GM12865 (cell line): ENCODE results near the gene BCO2.

Experiments used
- DNase-seq: peaks from one replicate; pipeline ENCODE4 v3.0.0; 2010; ENCODE audit warnings: low read depth
- H3K4me3 ChIP-seq: 2 replicates; pipeline ENCODE4 v1.5.1; 2011; ENCODE audit warnings: mild to moderate bottlenecking, low read depth, low read length, control low read depth
- CTCF ChIP-seq: IDR thresholded peaks from 2 replicates; pipeline ENCODE4 v1.5.1; 2011; ENCODE audit warnings: low read length, control low read depth, low read depth, inconsistent platforms; ENCODE audit not compliant: insufficient read depth; ENCODE audit errors: missing control alignments

BCO2 gene

GRCh38 chr11:112200252-112200651, 24.9 kb downstream of the BCO2 start:
- no peak for TF ChIP-seq CTCF
- DNase-seq: no peak
- H3K4me3 ChIP-seq: no peak overlapping the region

GRCh38 chr11:112206071-112206470, 30.8 kb downstream of the BCO2 start:
- no peak for DNase-seq
- H3K4me3 ChIP-seq: no peak overlapping the region
- no peak for TF ChIP-seq CTCF

DNA sequence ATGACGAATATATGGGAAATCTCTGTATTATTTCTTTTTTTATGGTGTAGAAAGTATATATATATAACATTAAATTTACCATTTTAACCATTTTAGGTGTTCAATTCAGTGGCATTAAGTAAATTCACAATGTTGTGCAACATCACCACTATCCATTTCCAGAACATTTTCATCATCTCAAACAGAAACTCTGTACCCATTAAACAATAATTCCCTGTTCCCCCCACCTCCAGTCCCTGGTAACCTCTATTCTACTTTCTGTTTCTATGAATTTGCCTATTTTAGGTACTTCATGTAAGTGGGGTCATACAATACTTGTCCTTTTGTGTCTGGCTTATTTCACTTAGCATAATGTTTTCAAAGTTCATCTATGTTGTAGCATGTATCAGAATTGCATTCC, 35.6 kb downstream of the BCO2 start:
- H3K4me3 ChIP-seq: no peak overlapping the region
- DNase-seq: no peak
- no peak for TF ChIP-seq CTCF

- DNase-seq: peak; percentile 20
- H3K4me3 ChIP-seq: no peak overlapping the region
- TF ChIP-seq CTCF: no peak
Measured at GRCh38 chr11:112211536-112211935, 36.2 kb downstream of the BCO2 start.

- TF ChIP-seq CTCF: no peak
- no peak overlapping the region for H3K4me3 ChIP-seq
- DNase-seq: no peak
Measured at GRCh38 chr11:112212290-112212689, 37.0 kb downstream of the BCO2 start.

GRCh38 chr11:112212710-112213109, 37.4 kb downstream of the BCO2 start:
- TF ChIP-seq CTCF: no peak
- DNase-seq: no peak
- no peak overlapping the region for H3K4me3 ChIP-seq

GRCh38 chr11:112213753-112214152, 38.4 kb downstream of the BCO2 start:
- H3K4me3 ChIP-seq: no peak overlapping the region
- DNase-seq: no peak
- TF ChIP-seq CTCF: no peak
